Muscle of leg (tissue), 11 donors: ENCODE data around the gene AEBP2. TPM values are rescaled to one million over a fixed set of nuclear protein-coding genes. Genes with fewer than 3 reads are reported as not detected.
"Not testable (repeated sequence)": the region's sequence is repeated elsewhere in the genome, so short reads cannot be mapped to it uniquely, and the experiment has no call there.

Source experiments
- DNase-seq: peaks from one replicate; pipeline ENCODE4 v3.0.0; 2013
- H3K27ac ChIP-seq: one replicate; pipeline ENCODE4 v1.5.1; 2013; ENCODE audit warnings: mild to moderate bottlenecking, low read length, control low read depth
- H3K27me3 ChIP-seq: one replicate; pipeline ENCODE4 v1.6.1; 2013; ENCODE audit warnings: low read length; ENCODE audit not compliant: control insufficient read depth, insufficient read depth
- H3K36me3 ChIP-seq: one replicate; pipeline ENCODE4 v1.6.1; 2013; ENCODE audit warnings: low read length; ENCODE audit not compliant: control insufficient read depth, insufficient read depth
- H3K4me1 ChIP-seq: one replicate; pipeline ENCODE4 v1.6.1; 2013; ENCODE audit warnings: low read length; ENCODE audit not compliant: control insufficient read depth, insufficient read depth
- H3K4me3 ChIP-seq: one replicate; pipeline ENCODE4 v1.5.1; 2013; ENCODE audit warnings: low read length, control low read depth
- H3K9me3 ChIP-seq: replicated peaks from 2 replicates; pipeline ENCODE4 v1.6.1; 2013; ENCODE audit warnings: low read depth, low read length; ENCODE audit not compliant: control insufficient read depth
- WGBS: methylation state at CpG from one replicate; pipeline ENCODE4 v1.1.5; 2013; ENCODE audit warnings: missing lambda C conversion rate; ENCODE audit not compliant: insufficient coverage; 5-methylcytosine and 5-hydroxymethylcytosine counted together
- polyA plus RNA-seq, 8 donors: library from polyadenylated mRNA; unstranded; fragments of 120-200 nt; gene quantifications; one replicate each; pipeline versions ENCODE4 v1.2.1 to v1.2.3, GENCODE V29; 2013; ENCODE audit warnings: inconsistent platforms in 1 of 8, low replicate concordance in 1 of 8; ENCODE audit not compliant: insufficient read length in 8 of 8, insufficient read depth in 1 of 8
- total RNA-seq: library from RNA; stranded (reverse); fragments of 120-200 nt; gene quantifications from one replicate; pipeline ENCODE4 v1.2.4, GENCODE V29; 2013

AEBP2 gene
- total and polyA plus RNA-seq, 9 donors: 26.6 to 42.5 (median 33.2) TPM

- Histone ChIP-seq H3K4me1 (peaks cover 32% of the 10 kb centered on the region), H3K4me3 (no peak overlapping the region), H3K27me3 (no peaks in the 10 kb centered on the region), H3K36me3 (no peaks in the 10 kb centered on the region), H3K27ac (peak overlapping the region; percentile 54), H3K9me3 (no peaks in the 10 kb centered on the region)
- 35% methylated on average over 3 of the region's 6 CpGs for WGBS
- no peak for DNase-seq
Observed at GRCh38 chr12:19402211-19402610, 37.1 kb upstream of the AEBP2 start.

GRCh38 chr12:19402743-19403431 lies 36.4 kb upstream of the AEBP2 start:
- H3K9me3 ChIP-seq: no peaks in the 10 kb centered on the region
- no peaks in the 10 kb centered on the region for H3K36me3 ChIP-seq
- DNase-seq: peak; percentile 86
- H3K27me3 ChIP-seq: no peaks in the 10 kb centered on the region
- peaks cover 32% of the 10 kb centered on the region for H3K4me1 ChIP-seq
- H3K4me3 ChIP-seq: no peak overlapping the region
- H3K27ac ChIP-seq: peak overlapping the region; percentile 54
- 75% methylated on average over 3 of the region's 4 CpGs for WGBS

- H3K36me3 ChIP-seq: no peaks in the 10 kb centered on the region
- DNase-seq: no peak
- no peak overlapping the region for H3K4me3 ChIP-seq
- H3K9me3 ChIP-seq: no peaks in the 10 kb centered on the region
- H3K27ac ChIP-seq: peak overlapping the region; percentile 54
- H3K4me1 ChIP-seq: peaks cover 36% of the 10 kb centered on the region
- no peaks in the 10 kb centered on the region for H3K27me3 ChIP-seq
- 82% methylated on average over 4 of the region's 16 CpGs for WGBS
Observed at GRCh38 chr12:19404242-19404880, 34.9 kb upstream of the AEBP2 start.

GRCh38 chr12:19409376-19409775 lies 29.9 kb upstream of the AEBP2 start:
- no CpG with 5 or more reads among the region's 3 CpGs for WGBS
- Histone ChIP-seq H3K4me1 (peaks cover 29% of the 10 kb centered on the region), H3K27ac (peak overlapping the region; percentile 86), H3K36me3 (no peaks in the 10 kb centered on the region), H3K9me3 (no peaks in the 10 kb centered on the region), H3K27me3 (no peaks in the 10 kb centered on the region), H3K4me3 (no peak overlapping the region)
- DNase-seq: peak; percentile 96

GRCh38 chr12:19410211-19410610 lies 29.1 kb upstream of the AEBP2 start:
- DNase-seq: peak; percentile 73
- H3K27ac ChIP-seq: peak overlapping the region; percentile 86

GRCh38 chr12:19410629-19411185 lies 28.6 kb upstream of the AEBP2 start:
- no peak overlapping the region for H3K4me3 ChIP-seq
- H3K27ac ChIP-seq: peak overlapping the region; percentile 86
- DNase-seq: peak; percentile 51
- no peaks in the 10 kb centered on the region for H3K27me3 ChIP-seq
- 8% methylated on average over 3 of the region's 7 CpGs for WGBS
- H3K9me3 ChIP-seq: no peaks in the 10 kb centered on the region
- H3K36me3 ChIP-seq: no peaks in the 10 kb centered on the region
- H3K4me1 ChIP-seq: peaks cover 26% of the 10 kb centered on the region

More at GRCh38 chr12:19410211-19410610, 29.1 kb upstream of the AEBP2 start:
- Histone ChIP-seq H3K4me3 (no peak overlapping the region), H3K27me3 (no peaks in the 10 kb centered on the region), H3K4me1 (peaks cover 26% of the 10 kb centered on the region), H3K36me3 (no peaks in the 10 kb centered on the region), H3K9me3 (no peaks in the 10 kb centered on the region)
- WGBS: 17% methylated on average over 2 of the region's 6 CpGs

GRCh38 chr12:19411234-19412204 lies 27.8 kb upstream of the AEBP2 start:
- peak overlapping the region; percentile 86 for H3K27ac ChIP-seq
- H3K4me3 ChIP-seq: no peak overlapping the region
- peaks cover 26% of the 10 kb centered on the region for H3K4me1 ChIP-seq
- peak; percentile 83 for DNase-seq
- H3K36me3 ChIP-seq: no peaks in the 10 kb centered on the region
- WGBS: 67% methylated on average over 6 of the region's 10 CpGs
- H3K27me3 ChIP-seq: no peaks in the 10 kb centered on the region
- no peaks in the 10 kb centered on the region for H3K9me3 ChIP-seq

- Histone ChIP-seq H3K4me3 (no peak overlapping the region), H3K27me3 (no peaks in the 10 kb centered on the region), H3K4me1 (peaks cover 26% of the 10 kb centered on the region), H3K36me3 (no peaks in the 10 kb centered on the region), H3K9me3 (no peaks in the 10 kb centered on the region), H3K27ac (peak overlapping the region; percentile 72)
- WGBS: 67% methylated on average over 21 of the region's 23 CpGs
- DNase-seq: peak; percentile 73
Observed at GRCh38 chr12:19412844-19413243, 26.4 kb upstream of the AEBP2 start.

GRCh38 chr12:19413582-19413981 lies 25.7 kb upstream of the AEBP2 start:
- DNase-seq, H3K27ac ChIP-seq: not testable (repeated sequence)
- 100% methylated on average over 3 of the region's 5 CpGs for WGBS

More at GRCh38 chr12:19413582-19413981, 25.7 kb upstream of the AEBP2 start:
- H3K36me3 ChIP-seq, H3K9me3 ChIP-seq, H3K4me3 ChIP-seq, H3K27me3 ChIP-seq: not testable (repeated sequence)
- H3K4me1 ChIP-seq: peaks cover 26% of the 10 kb centered on the region
